Medulla oblongata (tissue), 1 donor: ENCODE measurements around the gene BRSK1.

ENCODE experiments used
- DNase-seq: peaks from one replicate; pipeline ENCODE4 v3.0.0-alpha.2; 2015; ENCODE audit errors: extremely low spot score

The BRSK1 gene

GRCh38 chr19:55283548-55284377 lies at the start of gene BRSK1:
BRSK1 (plus strand) TSS chr19:55283997; CDS start chr19:55284443, 446 bp downstream.
- peak; percentile 76 for DNase-seq

DNA sequence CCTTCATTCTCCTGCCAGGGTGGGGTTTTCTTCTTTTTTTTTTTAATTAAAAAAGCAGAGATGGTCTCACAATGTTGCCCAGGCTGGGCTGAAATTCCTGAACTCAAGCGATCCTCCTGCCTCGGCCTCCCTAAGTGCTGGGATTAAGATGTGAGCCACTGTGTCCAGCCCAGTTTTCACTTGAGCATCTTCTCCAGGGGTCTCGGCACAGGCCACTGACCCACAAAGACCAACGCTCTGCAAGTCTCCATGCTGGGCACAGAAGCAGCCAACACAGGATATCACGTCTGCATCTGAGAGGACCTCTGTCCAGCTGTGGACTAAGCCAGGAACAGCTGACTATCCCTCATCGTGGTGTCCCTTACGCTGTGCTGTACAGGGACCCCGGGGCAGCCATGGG lies 45.8 kb upstream of the BRSK1 start:
- no peak for DNase-seq

DNA sequence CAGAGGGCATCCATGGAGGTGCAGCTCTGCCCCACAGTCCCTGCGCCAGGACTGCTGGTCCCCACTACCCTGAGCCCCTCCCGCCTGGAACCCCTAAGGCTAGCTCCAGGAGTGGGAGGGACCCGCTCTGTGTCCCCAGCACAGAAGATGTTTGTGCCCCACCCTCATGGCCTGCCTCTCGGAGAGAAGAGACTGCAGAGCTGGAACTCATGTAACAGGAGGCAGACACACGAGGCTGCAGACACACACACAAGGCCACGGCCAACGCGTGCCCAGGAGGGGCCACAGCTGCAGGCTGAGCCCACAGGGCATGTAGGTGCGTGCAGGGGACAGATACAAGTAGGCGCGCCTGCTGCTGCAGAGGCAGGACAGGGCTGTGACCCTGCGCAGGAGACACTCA lies 44.8 kb upstream of the BRSK1 start:
- no peak for DNase-seq

DNA sequence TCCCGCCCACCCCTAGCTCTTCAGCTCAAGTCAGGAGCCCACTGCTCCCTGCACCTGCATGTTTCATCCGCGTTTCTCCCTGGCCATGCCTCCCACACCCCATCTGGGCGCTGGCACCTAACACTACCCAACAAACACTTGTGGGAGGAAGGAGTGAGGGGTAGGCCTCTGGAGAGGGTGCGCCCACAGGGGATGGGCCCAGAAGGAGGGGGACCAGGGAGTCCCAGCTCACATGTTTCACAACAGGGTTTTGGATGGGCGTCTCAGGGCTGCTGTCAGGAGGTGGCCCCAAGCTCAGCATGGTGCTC lies 43.1 kb upstream of the BRSK1 start:
- no peak for DNase-seq

DNA sequence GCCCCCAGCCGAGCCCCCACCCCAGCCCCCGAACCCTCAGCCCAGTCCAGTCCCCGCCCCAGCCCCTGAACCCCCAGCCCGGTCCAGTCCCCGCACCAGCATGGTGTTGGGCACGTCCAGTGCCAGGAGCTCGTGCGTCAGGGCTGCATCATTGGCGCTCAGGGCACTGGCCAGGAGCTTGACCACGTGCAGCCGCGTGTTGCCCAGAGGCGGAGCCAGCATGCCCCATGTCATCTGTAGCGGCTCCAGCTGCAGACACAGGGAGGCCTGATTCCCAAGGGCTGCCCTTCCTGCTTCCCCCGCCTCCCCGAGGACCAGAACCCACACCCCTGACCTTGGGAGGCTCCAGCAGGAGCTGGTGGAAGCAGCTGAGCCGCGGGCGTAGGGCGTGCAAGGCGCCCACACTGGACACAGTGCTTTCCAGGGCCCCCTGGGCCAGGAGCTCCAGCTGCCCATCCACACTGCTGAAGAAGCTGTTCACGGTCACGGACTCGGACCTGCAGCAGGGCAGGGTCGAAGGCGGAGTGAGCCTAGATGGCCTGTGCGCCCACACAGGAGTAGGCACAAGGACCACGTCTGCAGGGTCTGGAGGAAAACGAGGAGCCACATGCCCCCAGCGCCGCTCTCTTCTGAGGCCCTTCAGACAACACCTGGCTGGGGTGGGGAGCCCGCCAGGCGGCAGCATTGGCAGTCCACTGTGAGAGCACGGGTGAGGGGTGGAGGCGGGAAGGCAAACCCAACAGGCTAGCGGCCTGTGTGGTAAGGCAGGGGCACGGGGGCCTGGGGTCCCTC lies 42.5 kb upstream of the BRSK1 start:
- DNase-seq: no peak

DNA sequence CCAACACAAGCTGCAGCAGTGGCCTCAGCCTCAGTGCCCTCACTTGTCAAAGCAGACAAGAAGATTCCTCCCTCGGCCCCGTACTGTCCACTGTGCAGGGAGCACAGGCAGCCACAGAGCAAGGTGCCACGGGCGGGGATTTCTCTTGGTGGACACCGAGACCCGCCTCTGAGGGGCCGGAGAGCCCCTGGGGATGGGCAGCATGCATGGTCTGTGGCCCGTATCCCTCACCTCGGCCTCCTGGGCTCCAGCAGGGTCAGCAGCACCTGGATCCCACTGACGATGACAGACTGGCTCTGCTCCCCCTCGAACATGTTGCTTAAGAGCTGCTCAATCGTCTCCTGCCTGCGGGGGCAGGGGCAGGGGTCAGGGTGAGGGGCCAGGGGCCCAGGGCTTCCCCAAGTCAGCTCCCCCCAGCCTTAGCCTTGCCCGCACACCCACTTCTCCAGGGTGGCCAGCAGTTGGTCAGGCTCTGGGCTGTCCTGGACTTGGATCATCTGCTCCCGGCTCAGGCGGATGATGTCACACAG lies 41.8 kb upstream of the BRSK1 start:
- no peak for DNase-seq

- DNase-seq: no peak
Observed at GRCh38 chr19:55242517-55242916, 41.3 kb upstream of the BRSK1 start.

DNA sequence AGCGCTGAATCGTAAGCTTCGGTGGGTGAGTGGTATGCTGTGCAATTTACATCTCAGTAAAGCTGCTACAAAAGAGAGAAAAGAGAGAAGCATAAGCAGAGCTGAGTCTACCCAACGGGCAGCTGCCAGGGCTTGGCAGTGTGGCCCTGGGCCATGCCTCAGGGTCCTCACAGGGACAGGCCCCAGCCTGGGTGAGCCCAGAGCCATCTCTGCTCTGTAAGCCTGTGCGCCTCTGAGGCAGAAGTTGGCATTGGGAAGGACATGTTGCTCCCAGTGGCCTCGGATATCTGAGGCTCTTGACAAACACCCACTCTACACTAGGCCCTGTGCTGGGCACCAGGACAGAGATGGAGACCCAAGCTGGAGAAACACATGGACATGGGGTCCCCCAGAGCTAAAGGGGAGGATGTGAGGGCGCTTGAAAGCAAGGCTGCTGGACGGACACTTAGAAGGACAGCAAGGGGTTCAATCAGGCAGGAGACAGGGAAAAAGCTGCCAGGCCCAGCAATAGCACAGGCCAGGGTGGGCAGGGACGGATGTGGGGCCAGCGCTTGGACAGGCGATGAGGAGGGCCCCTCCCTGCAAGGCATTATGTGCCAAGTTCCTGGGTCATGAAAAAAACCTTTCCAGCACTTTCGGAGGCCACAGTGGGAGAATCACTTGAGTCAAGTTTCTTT lies 39.7 kb upstream of the BRSK1 start:
- no peak for DNase-seq

DNA sequence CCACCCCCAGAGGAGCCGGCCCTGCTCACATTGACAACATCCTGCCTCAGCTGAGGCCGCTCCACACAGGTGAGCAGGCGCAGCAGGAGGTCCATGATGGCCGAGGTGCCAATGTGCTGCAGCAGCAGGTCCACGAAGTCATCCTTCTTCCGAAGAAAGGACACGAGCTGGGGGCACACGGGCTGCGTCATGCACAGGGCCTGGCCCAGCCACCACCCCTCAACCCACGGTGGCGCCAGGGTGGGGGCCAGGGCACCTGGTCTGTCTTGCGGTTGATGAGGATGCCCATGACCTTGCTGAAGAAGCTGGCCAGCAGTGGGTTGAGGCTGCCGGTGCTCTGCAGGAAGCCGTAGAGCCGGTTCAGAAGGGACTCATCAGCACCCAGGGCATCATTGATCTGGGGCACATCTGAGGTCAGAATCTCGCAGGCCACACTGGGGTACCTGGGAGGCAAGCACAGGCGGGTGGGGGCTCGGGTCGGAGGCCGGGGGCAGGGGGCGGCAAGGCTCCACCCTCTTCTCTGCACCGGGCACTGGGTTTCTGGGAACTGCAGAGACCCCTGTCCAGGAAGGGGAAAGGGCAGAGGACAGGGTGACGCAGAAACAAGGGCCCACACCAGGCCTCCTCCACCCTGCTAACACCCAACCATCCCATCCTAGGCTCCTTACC lies 38.4 kb upstream of the BRSK1 start:
- no peak for DNase-seq

DNA sequence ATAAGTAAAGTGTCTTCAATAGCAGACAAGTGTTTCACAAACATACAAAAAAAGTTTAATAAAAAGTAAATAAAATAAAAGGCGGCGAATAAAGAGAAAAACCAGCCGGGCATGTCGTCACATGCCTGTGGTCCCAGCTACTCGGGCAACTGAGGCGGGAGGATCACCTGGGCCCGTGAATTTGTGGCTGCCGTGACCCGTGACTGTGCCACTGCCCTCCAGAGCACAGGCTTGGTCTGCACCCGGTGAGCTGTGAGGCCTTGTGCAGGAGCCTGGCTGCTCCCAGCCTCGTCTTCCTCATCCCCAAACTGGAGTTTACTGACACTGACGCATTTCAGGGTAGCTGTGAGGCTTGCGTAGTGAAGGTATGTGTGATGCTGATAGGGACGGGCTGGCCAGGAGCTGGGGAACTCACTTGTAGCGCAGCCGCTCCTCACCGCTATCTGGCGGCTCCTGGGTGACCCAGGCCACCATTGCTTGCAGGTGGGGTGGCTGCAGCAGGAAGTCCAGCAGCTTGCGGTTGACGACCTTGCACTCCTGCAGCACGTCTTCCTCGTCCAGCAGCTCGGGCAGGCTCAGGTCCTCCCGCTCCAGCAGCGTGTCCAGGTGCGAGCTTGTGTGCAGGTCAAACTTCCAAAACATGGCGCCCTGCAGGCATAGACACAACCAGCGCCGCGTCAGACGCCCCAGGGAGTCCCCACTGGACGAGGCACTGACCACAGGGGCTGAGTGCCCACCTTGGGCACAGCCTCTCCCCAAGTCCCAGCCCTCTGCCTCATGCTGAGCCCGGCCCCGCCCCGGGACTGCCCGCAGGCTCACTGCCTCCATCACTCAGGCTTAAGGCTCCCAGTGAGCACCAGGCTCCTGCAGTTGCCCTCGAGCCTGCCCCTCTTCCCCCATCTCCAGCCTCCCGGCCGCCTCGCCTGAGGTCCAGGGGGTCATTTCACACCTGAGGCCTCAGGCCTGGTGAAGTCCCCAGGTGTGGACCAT lies 37.0 kb upstream of the BRSK1 start:
- DNase-seq: no peak

DNA sequence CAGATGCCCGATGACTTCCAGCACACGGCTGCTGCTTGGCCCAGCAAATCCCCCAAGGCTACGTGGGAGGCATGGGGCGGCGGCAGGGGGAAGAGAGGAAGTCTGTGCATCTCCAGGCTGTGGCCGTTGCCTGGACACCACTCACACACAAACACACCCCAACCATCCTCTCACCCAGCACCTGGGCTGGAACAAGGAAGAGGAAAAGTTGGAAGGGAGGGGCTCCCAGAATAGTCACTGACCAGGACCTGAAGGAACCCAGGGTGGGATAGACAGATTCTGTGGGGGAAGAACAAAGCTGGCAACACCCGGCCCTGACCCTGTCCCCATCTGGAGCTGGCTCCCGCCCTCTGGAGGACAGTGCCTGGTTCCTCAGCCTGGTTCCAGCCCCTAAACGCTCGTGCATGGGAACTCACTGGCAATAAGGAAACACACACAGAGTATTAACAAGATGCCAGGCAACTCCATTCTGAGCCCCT lies 36.1 kb upstream of the BRSK1 start:
- DNase-seq: no peak

DNA sequence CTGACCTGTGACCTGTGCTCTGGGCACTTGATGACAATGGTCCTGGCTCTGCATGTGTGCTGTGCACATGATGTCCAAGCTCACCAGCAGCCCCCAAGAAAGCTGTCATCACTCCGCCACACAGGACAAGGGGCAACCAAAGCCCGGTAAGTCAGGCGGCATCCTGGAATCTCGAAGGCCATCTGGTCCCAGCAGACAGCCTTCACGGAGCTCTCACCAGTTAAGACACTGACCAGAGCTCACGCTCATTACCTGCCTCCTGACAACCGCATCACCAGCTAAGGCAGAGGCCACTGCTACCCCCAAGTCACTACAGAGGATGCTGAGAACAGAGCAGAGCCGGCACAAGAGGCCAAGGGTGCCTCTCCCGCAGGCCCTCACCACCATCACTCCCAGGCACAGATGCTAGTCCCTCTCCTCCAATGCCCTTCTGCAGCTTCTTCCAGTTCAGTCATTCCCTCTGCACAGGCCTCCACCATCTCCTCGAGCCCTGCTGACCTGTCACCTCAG lies 35.6 kb upstream of the BRSK1 start:
- DNase-seq: no peak

- DNase-seq: no peak
Observed at GRCh38 chr19:55248704-55249103, 35.1 kb upstream of the BRSK1 start.

GRCh38 chr19:55249841-55250240 lies 34.0 kb upstream of the BRSK1 start:
- DNase-seq: no peak

DNA sequence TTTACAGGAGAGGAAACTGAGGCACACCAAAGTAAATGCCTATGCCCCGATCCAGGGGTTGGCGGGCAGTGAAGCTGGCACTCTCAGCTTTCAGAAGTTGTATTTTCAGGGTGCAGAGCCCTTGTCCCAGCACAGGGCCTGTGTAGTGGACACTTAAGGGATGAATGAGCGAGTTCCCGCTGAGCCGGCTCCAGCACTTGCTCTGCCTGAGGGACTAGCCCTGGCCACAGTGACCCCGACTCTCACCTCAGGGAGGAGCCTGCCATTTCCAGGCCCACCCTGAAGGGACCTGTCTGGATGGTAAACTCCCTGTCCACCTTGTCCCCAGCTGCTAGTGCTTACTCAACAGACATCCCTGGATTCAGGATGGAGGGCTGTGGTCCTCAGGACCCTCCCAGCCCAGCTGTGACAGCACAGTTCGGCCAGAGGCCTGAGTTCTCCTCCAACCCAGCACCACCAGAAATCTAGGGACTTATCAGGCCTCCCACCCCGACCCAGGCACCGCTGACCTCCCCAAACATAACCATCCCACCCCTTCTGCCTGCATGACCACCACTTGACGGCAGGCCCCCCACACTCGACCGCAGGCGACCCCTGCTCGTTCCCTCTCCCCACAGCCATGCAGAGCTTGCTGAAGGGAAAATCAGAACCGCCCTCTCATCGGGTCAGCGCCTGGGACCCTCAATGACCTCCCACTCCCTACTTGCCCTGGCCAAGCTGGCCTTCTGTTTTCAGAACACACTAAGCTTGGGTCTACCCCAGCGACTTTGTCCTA lies 33.3 kb upstream of the BRSK1 start:
- DNase-seq: no peak

- DNase-seq: no peak
Observed at GRCh38 chr19:55251341-55252081, 32.3 kb upstream of the BRSK1 start.

DNA sequence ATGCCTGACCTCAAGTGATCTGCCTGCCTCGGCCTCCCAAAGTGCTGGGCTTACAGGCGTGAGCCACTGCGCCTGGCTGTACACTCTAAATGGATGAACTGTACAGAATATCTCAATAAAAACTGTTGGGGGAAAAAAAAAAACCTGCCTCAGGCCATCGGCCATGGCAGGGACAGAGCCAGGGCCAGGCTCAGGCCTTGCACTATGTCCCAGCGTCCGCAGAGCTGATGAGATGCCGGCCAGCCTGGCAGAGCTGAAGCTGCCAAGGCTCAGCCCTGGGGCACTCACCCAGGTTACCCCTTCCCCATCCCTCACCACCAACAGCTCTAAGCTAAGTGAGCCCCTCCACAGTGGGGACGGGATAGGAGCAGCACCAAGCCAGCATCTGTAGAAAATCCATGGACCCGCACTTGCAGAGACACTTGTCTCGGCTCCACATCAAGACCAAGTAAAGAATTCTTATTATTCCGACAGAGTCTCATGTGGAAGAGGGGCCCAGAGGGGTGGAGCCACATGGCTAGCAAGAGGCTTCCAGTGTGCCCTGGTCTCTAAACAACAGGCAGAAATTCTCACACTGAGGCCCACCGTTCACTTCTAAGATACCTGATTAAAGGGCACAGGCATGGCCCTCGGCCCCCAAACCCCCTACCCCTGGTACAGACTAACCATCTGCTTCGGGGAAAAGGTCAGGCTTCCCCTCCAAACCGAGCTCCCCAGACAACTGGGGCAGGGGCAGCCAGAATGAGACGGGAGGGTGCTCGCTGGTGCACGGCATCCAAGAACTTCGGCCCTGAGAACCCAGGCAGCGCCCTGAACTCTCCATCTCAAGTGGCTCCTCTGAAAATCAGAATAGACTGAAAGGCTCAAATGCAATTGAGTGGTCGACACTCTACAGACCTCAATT lies 30.8 kb upstream of the BRSK1 start:
- no peak for DNase-seq
